A673 (cell line): ENCODE results near the gene SMPX.

Experiments
- CTCF ChIP-seq: fragments of 300-800, 200-600 bp; sonication (generic); conservative IDR thresholded peaks from 2 replicates; pipeline ENCODE4 v1.5.1; 2017; ENCODE audit warnings: low read depth, mild to moderate bottlenecking, antibody characterized with exemption, low read length, moderate library complexity, mixed read lengths
- EZH2 ChIP-seq: fragments of 200-600 bp; sonication (generic); IDR thresholded peaks from 2 replicates; pipeline ENCODE4 v1.6.1; 2017; ENCODE audit warnings: borderline replicate concordance, low read depth, mild to moderate bottlenecking, mixed read lengths, antibody characterized with exemption, low read length; ENCODE audit not compliant: poor library complexity, severe bottlenecking

GRCh38 chrX:21735038-21735767 is 22.7 kb downstream of the SMPX start:
- TF ChIP-seq CTCF (no peak), EZH2 (no peak)
